Limb (tissue), 2 donors: ENCODE data around the gene KIR2DL3.

Experiments
- DNase-seq, 2 donors: peaks; one replicate each; pipeline ENCODE4 v3.0.0-alpha.2; 2016; ENCODE audit errors: extremely low spot score in 2 of 2

KIR2DL3 gene

GRCh38 chr19:54791476-54791875, 53.2 kb downstream of the KIR2DL3 start:
- DNase-seq = no peak

DNA sequence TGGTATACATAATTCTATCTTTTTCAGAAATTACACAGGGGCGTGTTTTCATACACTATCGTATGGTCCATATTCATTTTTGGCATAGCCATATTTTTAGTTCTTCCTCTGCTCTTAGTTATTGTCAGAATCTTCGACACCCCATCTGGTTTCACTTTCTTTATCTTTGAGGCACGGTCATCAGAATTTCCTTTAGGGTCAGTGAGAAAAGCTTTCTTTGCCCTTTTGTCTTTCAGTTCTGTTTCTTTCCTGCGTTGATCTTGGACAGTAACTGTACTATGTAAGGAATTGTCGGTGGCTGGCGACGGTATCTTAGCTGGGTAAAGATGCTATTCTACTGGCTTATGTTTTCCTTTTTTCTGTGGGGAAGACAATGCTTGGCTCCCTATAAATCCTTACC, 54.5 kb downstream of the KIR2DL3 start:
- DNase-seq = no peak

DNA sequence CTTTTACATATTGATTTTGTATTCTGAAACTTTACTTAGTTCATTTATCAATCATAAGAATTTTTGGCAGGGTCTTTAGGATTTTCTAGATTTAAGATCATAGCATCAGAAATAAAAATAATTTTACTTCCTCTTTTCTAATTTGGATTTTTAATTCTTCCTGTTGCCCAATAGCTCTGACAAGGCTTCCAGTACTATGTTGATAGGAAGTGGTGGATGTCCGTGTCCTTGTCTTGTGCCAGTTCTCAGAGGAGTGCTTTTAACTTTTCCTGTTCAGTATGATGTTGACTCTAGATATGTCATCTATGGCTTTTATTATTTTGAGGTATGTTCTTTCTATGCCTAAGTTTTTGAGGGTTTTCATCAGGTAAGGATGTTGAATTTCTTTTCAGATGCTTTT, 57.4 kb downstream of the KIR2DL3 start:
- DNase-seq = no peak
